Measurements from ENCODE around the gene EPN2.

EPN2 gene

DNA sequence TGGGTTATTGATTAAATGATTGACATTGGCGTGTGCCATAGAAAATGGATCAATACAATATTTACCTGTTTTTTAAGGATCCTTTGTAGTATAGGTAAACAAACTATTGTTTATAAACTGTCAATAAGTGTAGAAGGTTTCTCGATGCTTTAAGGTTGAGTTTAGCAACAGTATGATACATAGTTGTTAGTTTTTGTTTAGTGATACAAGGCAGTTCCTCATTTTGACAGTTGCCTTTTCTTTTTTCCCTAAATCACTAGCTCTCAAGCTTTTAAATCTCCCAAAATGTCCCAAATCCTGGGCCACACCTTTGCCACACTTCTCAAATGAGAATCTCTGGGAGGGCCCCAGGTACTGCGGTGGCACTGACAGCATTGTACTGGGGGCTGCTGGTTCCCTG lies 57.3 kb downstream of the EPN2 start:
- DNase-seq (ENCODE audit: low spot score): no peak

DNA sequence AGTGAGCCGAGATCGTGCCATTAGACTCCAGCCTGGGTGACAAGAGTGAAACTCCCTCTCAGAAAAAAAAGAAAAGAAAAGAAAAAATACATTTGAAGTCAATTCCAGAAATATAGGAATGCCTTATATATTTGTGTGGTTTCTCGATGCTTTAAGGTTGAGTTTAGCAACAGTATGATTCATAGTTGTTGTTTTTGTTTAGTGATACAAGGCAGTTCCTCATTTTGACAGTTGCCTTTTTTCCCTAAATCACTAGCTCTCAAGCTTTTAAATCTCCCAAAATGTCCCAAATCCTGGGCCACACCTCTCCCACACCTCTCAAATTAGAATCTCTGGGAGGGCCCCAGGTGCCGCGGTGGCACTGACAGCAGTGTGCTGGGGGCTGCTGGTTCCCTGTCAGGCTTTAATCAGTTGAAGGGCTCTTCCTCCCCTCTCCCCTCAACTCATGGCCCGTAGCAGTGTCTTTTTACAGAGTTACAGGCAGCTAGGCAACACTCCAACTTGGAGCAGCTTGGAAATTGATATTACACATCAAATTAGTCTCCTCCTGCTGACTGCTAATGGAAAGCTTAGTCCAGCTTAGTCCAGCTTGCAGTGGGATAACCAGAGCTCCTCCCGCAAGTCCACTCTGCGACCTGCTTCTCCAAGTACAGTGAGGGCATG lies 58.4 kb downstream of the EPN2 start:
- no peak for DNase-seq (ENCODE audit: low spot score)

DNA sequence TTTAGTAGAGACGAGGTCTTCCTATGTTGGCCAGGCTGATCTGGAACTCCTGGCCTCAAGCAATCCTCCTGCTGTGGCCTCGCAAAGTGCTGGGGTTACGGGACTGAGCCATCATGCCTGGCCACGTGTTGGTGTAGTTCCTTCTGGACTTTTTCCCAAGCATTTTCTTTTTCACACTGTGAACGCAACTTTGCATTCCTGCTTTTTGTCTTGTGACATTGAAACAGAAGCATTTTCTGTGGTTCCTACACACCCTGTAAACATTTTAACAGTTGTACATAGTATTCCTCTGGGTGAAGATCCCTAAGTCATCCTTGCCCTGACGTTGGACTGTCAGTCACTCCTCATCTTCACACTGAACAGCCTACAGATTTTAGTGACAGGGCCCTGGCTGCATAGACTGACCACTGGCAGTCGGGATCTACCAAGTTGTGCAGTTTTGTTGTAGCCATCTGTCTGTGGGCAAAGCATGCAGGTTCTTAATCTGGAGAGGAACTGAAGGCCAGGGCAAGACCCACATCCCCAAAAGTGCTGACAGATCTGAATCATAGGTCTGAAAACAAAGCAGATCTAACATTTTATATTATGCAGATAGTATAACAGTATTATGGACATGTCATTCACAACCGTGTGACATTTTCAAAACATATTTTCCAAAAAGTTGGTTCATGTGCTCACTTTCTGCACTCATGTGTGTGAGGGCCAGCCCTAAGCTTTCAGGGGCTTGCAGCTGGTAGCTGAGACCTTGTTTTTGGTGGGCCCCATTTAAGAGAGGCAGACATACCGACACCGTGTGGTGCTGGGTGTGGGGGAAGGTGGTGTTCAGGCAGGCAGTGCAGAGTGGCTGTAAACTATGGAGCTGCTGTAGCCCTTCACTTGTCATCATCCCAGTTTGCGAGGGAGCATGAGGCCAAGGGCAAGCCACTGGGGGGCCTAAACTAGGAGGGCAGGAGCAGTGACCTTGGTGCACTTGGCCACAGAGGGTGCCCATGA lies 59.9 kb downstream of the EPN2 start:
- DNase-seq (ENCODE audit: low spot score): no peak

DNA sequence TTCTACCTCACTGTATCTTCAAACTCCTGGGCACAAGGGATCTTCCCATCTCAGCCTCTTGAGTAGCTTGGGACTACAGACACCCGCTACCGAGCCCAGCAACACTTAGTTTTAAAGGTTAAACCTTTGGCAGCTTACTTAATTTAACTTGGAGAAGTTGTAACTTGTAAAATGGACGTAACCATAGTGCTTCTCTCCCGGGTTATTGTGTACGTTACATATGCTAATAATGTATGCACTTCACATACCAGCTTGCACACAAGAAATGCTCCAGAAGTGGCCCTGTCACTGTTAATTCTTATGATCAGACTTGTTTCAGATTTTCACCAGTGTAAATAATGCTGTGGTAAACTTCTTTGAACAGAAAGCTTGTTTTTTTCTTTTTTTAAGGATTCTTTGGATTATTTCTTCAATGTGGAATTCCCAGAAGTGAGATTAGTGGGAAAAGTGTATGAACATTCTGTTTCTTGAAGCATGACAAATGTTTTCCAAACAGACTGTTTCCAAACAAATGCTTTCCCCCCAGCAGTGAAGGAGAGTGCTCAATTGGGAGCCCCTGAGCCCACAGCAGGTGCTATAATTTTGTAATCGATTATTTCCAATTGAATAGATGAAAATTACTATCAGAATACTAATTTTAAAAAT lies 61.5 kb downstream of the EPN2 start:
- DNase-seq (ENCODE audit: low spot score): no peak

DNA sequence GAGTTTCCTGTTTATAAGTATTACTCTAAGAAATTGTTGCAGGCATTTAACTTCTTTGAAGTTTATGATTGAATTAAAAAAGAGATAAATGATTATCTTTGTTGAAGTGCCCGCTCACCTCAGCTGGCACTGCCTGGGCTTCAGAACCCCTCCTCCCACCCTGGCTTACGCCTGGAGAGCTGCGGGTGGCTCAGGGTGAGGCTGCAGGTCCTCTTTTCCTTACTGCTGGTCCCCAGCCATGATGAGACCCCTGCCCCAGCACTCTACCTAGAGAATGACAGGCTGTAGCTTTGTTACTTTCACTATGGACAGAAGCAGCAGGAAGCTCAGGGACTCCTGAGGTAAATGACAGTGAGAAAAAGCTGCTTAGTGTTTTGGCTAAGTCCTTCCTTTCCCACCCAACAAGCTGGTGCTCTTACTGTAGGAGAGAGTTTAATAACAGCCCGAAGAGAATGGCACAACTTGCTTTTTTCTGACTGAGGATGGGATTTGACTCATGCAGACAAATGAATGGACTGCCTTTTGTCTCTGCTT lies 62.1 kb downstream of the EPN2 start:
- DNase-seq (ENCODE audit: low spot score): no peak

DNA sequence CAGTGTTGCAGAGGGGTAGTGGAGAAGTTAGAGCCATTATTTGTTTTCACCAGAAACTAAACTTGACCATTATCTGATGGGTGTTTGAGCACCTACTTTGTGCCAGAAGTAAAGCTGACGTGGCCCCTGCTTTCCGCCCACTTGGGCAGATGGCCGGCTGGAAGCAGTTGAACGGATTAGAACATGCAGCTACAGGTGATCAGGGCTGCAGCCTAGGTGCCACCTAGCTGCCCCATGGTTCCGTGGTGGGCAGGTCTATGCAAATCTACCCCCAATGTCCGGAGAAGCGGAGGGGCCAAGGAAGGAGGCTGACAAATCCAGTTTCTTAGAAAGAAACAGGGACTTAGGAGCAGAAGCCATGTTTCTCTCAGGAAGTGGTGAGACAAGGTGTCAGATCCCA lies 62.7 kb downstream of the EPN2 start:
- DNase-seq (ENCODE audit: low spot score): no peak

DNA sequence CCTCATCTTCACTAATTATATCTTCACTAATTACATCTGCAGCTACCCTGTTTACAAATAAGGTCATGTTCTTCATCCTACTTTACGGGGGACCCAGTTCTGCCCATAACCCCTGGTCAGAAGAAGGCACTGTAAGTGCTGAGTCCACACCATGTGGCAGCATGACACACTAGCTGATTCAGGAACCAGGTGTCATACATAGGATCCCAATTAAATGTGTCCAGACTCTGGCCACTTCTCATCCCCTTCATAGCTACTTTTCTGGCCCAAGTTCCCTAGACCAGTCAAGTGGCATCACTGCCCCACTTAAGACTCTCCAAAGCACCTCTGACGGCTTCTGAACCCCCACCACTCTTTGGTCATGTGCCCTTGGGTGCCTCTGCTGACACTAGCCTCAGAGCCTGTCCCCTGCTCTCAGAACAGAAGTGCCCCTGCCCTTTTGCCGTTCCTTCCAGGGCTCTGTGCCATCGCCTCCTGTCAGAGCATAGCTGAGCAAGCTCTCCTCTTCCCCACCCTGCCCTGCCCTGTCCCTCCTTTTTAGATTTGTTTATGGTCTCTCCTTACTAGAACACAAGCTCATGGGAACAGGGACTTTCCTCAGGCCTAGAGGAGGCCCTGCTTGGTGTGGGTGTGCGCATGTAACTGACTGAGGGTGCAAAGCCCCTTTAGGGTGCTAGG lies 64.2 kb downstream of the EPN2 start:
- no peak for DNase-seq (ENCODE audit: low spot score)

DNA sequence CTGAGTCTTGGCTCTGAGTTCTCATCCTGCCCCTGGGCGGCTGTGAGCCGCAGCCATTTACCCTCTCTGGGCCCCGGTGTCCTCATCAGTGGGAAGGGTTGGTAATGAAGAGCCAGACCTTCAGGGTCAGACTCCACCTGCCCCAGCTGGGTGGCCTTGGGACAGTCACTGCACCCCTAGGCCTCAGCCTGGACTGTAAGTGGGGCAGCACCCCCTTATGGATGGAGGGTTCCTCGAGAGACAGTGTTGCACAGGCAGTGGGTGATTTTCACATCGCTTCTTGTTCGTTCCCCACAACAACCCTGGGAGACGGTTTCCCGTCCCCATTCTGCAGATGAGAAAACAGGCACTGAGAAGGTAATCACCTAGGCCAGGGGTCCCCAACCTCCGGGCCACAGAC lies 64.8 kb downstream of the EPN2 start:
- DNase-seq (ENCODE audit: low spot score): no peak

DNA sequence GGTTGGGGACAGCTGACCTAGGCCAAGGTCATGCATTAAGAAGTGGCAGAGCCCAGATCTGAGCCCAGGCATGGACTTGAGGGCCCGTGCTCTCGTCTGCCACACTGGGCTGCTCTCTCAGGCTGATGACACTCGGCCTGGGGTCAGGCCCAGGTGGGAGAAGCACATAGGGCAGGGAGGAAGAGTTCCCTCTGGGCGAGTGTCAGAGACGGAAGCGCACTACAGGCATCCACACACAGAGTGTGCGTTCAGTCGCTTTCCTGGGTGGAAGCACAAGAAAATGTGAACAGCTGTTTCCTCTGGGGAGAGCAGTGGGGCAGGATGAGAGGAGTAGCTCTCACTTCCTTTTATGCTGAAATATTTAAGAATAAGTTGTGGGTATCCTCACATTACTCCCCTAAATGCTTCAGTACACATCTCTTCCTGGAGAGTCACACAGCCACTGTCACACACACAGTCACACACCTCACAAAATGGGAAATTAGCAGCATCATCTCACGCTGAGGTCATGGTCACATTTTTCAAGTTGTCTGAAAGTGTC lies 65.7 kb downstream of the EPN2 start:
- DNase-seq (ENCODE audit: low spot score): no peak

DNA sequence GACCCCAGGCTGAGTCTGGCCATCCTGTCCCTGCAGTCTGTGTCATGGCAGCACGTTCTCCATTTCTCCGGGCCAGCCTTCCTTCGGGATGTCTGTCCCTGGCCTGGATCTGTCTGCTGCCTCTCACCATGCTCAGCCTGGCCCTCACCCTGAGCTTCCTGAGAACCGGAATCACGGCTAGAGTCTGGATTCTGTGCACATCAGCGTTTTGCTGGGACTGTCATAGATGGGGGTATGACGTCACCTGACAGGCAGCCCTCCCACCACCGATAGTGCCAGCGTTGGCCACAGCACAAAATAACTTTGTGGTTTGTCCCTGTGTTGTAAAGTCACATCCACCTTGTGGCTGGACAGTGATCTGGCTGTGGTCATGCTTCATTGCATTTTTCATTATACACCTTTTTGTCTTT lies 66.2 kb downstream of the EPN2 start:
- DNase-seq (ENCODE audit: low spot score): no peak

DNA sequence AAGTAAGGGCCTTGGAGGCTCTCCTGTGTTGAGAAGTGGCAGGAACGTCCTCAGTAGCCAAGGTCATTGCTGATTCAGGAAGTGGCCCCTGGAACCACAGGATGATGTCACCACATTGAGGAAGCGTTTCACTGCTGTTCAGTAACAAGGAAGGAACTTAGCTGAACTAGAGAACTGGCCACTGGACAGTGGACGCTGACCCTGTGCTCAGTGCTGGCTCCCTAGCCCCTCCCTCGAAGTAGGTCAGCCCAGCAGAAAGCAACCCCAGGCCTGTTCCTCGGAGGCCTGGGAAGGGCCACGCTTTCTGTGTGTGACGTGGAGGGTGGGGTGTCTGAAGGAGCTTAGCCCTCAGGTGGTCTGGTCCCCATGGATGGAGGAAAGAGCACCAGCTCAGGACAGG lies 67.0 kb downstream of the EPN2 start:
- peak; percentile 40 for DNase-seq (ENCODE audit: low spot score)

DNA sequence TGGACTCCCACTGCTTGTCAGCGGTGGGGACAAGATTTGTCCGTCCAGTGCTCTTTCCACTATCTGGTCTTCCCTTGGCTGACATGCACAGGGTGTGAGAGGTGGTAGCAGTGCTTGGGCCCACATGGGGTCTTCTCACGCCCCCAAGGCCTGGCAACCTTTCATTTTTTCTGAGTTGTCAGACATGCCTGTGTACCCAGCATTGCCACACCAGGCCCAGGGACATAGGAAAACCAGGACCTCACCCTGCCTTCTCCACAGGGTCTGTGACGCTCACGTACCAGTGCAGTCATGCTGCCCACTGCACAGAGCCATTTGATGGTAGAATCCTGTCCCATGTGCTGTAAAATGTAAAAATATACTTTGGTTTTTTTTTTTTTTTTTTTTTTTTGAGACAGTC lies 67.6 kb downstream of the EPN2 start:
- no peak for DNase-seq (ENCODE audit: low spot score)

DNA sequence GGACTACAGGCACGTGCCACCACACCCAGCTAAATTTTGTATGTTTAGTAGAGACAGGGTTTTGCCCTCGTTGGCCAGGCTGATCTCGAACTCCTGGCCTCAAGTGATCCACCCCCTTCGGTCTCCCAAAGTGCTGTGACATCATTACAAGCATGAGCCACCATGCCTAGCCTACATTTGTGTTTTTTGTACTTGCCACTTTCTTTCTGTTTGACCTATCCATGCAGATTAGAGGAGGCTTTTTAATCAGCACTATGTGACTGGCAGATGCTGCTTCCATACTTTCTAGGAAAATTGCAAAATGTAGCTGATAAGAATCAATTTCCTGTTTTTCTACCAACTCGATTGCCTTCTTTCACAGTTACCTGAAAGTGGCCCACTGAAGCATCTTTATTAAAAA lies 68.1 kb downstream of the EPN2 start:
- DNase-seq (ENCODE audit: low spot score): no peak

DNA sequence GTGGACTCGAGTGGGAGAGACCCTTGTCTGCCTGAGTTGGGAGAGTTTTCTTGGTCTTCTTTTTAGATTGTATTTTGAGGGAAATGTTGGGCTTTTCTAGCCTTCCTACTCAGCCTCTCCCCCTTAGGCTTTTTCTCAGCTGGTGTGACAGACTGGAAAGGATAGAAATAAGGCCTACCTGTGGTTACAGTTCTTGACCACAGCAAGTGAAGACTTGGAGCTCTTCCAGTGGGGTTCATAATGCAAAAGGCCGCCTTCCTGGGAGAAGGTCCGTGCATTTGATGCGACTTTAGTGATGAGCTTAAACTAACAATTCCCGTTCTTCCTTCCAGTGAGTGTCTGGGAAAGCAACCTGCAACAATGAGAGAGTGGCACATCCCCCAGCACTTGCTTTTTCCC lies 68.6 kb downstream of the EPN2 start:
- DNase-seq (ENCODE audit: low spot score): no peak

DNA sequence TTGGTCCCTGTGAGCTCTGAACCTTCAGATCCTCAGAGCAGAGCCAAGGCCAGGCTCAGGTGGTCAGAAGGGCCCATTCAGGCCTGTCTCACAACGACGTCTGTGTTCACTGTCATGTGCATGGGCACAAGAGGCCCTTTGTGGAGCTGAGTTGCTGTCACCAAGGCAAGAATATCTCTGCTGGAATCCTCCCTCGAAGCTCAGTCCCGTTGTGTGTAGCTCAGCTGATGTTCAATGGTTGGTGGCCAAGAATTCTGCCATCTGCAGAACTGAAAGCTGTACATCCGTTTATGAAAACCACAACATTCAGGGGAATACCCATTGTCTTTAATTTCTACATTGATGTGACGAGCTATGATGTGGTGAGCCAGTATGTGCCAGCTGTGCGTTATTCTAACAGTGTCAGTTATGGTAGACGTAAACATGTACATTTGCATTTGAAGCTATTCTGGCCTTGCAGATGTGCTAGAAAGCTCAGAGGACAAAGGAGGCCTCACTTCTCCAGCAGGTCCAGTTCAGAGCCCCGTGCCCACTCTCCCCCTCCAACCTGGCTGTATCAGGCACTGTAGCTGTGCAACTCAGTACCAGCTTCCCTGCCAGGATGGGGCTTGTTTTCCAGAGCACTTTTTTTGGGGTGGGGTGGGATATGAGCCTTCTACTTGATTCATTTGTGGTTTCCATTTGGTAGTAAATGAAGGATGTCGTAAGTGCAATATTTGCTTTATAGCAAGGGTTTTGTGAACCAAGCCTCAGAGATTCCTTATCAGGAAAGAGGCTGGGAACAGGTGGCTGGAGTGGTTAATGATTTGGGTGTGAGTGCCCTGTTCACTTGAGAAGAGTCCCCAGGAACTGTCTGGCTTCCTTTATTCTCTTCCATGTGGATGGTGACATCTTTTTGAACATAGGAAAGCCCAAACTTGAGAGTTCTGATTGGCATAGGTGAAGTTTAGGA lies 69.3 kb downstream of the EPN2 start:
- no peak for DNase-seq (ENCODE audit: low spot score)

DNA sequence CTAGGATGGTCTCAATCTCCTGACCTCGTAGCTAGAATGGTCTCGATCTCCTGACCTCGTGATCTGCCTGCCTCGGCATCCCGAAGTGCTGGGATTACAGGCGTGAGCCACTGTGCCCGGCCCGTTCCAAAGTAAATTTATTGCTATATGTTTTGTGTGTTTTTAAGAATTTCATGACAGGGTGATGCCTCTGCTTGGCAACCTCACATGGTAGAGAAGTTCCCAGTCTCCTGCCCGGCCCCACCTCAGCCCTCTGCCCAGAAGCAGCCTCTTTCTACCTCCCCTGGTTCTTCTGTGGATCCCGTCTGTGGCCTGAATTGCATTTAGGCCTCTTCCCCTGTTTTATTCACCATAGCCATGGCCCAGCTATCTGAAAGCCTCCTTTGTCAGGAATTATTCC lies 70.4 kb downstream of the EPN2 start:
- DNase-seq (ENCODE audit: low spot score): no peak

DNA sequence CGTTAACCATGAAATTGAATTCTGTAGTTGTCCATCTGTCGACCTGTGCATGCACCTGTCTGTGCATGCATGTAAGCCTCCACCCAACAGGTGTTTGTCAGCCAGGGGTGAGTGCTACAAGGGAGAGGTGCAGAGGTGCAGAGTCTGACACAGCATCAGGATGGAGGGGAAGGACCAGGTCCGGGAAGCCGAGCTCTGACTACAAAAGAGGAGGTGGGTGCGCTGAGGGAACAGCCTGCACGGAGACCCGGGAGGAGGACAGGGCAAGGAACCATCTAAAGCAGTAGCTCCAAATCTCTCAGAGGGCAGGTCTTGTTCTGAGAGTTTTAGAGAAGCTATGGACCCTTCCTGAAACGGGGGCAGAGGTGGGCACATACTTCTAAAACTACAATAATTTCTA lies 71.2 kb downstream of the EPN2 start:
- DNase-seq (ENCODE audit: low spot score): no peak

DNA sequence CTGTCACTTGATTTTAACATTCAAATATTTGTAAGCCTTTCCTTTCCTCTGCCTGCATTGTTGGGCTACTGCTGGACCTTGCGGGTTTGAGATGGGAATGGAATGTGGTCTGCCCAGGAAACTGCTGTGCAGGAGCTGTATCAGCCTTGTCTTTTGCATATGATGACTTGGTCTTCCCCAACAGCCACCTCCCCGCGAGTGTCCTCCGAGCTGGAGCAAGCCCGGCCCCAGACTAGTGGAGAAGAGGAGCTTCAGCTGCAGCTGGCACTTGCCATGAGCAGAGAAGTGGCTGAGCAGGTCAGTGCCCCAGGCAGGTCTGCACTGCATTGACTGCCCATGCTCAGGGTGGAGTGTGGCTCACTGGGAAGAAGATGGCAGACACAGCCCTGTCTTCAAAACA lies 72.5 kb downstream of the EPN2 start:
- DNase-seq (ENCODE audit: low spot score): no peak

DNA sequence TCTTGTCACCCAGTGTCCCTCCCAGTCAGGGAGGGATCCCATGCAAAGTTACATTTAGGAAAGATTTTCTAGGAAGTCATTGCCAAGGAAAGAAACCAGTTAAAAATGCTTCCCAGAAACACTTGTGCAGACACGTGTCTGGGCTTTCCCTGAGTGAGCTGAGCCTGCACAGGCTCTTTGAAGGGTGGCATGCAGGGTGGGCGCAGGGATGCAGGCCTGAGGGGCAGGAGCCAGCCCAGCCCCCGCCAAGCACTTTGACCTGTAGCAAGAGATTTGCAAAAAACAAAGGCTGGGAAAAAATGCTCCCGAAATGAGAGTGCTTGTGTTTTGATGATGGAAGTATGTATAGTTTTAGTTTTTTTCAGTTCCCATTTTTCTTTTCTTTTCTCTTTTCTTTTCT lies 73.0 kb downstream of the EPN2 start:
- DNase-seq (ENCODE audit: low spot score): no peak

DNA sequence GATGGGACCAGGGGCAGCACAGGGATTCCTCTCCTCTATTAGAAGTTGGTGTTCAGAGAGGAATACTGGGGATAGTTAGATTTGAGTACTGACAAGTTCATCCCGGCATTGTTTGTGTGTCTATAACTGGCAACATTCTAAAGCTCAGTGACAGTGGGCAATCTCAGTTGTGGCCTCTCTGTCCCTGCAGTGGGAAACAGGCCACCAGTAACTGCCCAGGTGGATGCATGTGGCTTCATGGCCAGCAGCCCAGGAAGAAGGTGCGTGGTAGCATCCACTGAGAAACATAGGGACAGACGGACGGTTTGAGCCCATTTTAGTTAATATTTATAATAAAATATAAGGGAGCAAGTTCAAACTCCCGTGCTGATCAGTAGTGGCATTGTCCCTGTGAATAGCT lies 73.8 kb downstream of the EPN2 start:
- DNase-seq (ENCODE audit: low spot score): no peak
